ENCODE results near the gene HIGD2B. TPM values are rescaled to one million over a fixed set of nuclear protein-coding genes. Genes with fewer than 3 reads are reported as not detected.

HIGD2B gene
- total and polyA plus RNA-seq, 2 of the 13 experiments (the other 11 are each of a cell fraction or from before 2014, with no cell fraction given): not detected

- CTCF ChIA-PET (ENCODE audit: low intra/inter-chr PET ratio, low total read pairs): no interaction called here
Observed at GRCh38 chr15:72688697-72689096, 2.7 kb upstream of the HIGD2B start.

More at GRCh38 chr15:72688697-72689096, 2.7 kb upstream of the HIGD2B start:
- in situ Hi-C loops (cut with HindIII; ENCODE audit: extremely low pct_ligation_motif_present, low pct_unique_long_range_greater_than_20kb) (loop anchor here (10.0 kb wide), 1 partner anchor 84 kb away; no protein-coding TSS in a partner anchor), intact Hi-C loops (cut with micrococcal nuclease; ENCODE audit: unreplicated experiment) (loop anchor here (5.0 kb wide), 1 partner anchor 86 kb away; no protein-coding TSS in a partner anchor)
- Histone ChIP-seq H3K27me3 (ENCODE audit: control insufficient read depth in 1 of 2, insufficient read depth in 2 of 2, low read length in 2 of 2) (no peaks in the 10 kb centered on the region; a peak in 1 of 5 replicates), H3K79me2 (ENCODE audit: insufficient read depth, low read length) (peaks cover 2% of the 10 kb centered on the region), H3K9ac (ENCODE audit: insufficient read depth, low read depth, low read length) (no peak overlapping the region), H3K4me3 (replicated peaks in 1 of 3; ENCODE audit: insufficient read depth in 1 of 3, low read depth in 2 of 3, low read length in 3 of 3) (no peak overlapping the region), H4K20me1 (ENCODE audit: insufficient read depth, low read length) (no peaks in the 10 kb centered on the region), H3K36me3 (replicated peaks in 1 of 2; ENCODE audit: control insufficient read depth in 1 of 2, insufficient read depth in 2 of 2, low read length in 2 of 2) (peaks cover 0 to 1% of the 10 kb centered on the region in 2 experiments; a peak in 1 of 5 replicates), H3K4me1 (ENCODE audit: insufficient read depth, low read length) (peaks cover 11% of the 10 kb centered on the region; the same call in 1 of the 2 replicates), H3K27ac (ENCODE audit: extremely low read length, insufficient read depth, low read length) (no peak overlapping the region), H2AFZ (ENCODE audit: low read length) (no peak overlapping the region), H3K4me2 (ENCODE audit: low read depth, low read length) (no peak overlapping the region), H3K9me3 (ENCODE audit: low read length) (no peaks in the 10 kb centered on the region)
- POLR2A ChIA-PET: no interaction called here
- no peak for TF ChIP-seq ZNF770 (CRISPR knock-in tag; IDR thresholded peaks at IDR 0.05)
- TF ChIP-seq TEAD2 (CRISPR knock-in tag; IDR thresholded peaks at IDR 0.05): no peak
- no peak for TF ChIP-seq SRSF9 (IDR thresholded peaks at IDR 0.05; ENCODE audit: borderline replicate concordance, insufficient read depth, low read depth, low read length, poor library complexity, severe bottlenecking)
- TF ChIP-seq ZKSCAN5 (CRISPR knock-in tag; IDR thresholded peaks at IDR 0.05): no peak
- no peak for TF ChIP-seq ZNF570 (CRISPR knock-in tag; IDR thresholded peaks at IDR 0.05; ENCODE audit: borderline replicate concordance)
- TF ChIP-seq SP1 (IDR thresholded peaks at IDR 0.05): no peak
- TF ChIP-seq SP1 (CRISPR knock-in tag; IDR thresholded peaks at IDR 0.05): no peak
- no peak for TF ChIP-seq ISX (CRISPR knock-in tag; conservative IDR thresholded peaks at IDR 0.05)
- TF ChIP-seq NFRKB (IDR thresholded peaks at IDR 0.05): no peak
- no peak for TF ChIP-seq MAFG (CRISPR knock-in tag; IDR thresholded peaks at IDR 0.05)
- 98% methylated on average over 5 of the region's 5 CpGs for WGBS (ENCODE audit: low lambda C conversion rate)
- BruUV-seq (replicated peaks): no TSS peak
- no peak for DNase-seq (ENCODE audit: low spot score)
- no peak for ATAC-seq
- no peak for FAIRE-seq
